Upper lobe of left lung (tissue), 6 donors: Measurements from ENCODE around the gene CCDC85B. TPM values are rescaled to one million over a fixed set of nuclear protein-coding genes. Genes with fewer than 3 reads are reported as not detected.

Source experiments
- ATAC-seq, 2 donors: fragments of 200-7000 bp; cut with Tn5 transposase; one replicate each; pipeline ENCODE4 v1.9.1; 2022; ENCODE audit warnings: mild to moderate bottlenecking in 2 of 2, moderate library complexity in 2 of 2; ENCODE audit not compliant: low FRiP score in 2 of 2
- DNase-seq, 2 donors: peaks; one replicate each; pipeline ENCODE4 v3.0.0-alpha.2; 2019 to 2020
- H3K27ac ChIP-seq, 4 donors: fragments of 200-600 bp; sonication (generic); one replicate each; pipeline ENCODE4 v1.5.1; 2016 to 2019
- H3K27me3 ChIP-seq, 4 donors: fragments of 200-600 bp; sonication (generic); one replicate each; pipeline ENCODE4 v1.5.1; 2017 to 2019
- H3K36me3 ChIP-seq, 4 donors: fragments of 200-600 bp; sonication (generic); one replicate each; pipeline ENCODE4 v1.5.1; 2016 to 2019
- H3K4me1 ChIP-seq, 4 donors: fragments of 200-600 bp; sonication (generic); one replicate each; pipeline ENCODE4 v1.5.1; 2018 to 2019
- H3K4me3 ChIP-seq, 4 donors: fragments of 200-600 bp; sonication (generic); one replicate each; pipeline ENCODE4 v1.5.1; 2017 to 2019; ENCODE audit warnings: mild to moderate bottlenecking in 2 of 4, moderate library complexity in 1 of 4
- H3K9me3 ChIP-seq, 4 donors: fragments of 200-600 bp; sonication (generic); one replicate each; pipeline ENCODE4 v1.5.1; 2018 to 2019
- CTCF ChIP-seq, 6 experiments: fragments of 450-650 bp in 4 of 6; fragments of 200-600 bp in 2 of 6; sonication (generic) in 2 of 6; IDR thresholded peaks; one replicate each; pipeline ENCODE4 v1.5.1; 2016 to 2019; ENCODE audit warnings: antibody characterized with exemption in 6 of 6
- EP300 ChIP-seq, 4 donors: sonication (generic); formaldehyde crosslinking; IDR thresholded peaks; one replicate each; pipeline ENCODE4 v1.5.1; 2017; ENCODE audit warnings: antibody characterized with exemption in 4 of 4, control low read depth in 2 of 4
- POLR2A ChIP-seq, 4 donors: fragments of 450-650 bp; IDR thresholded peaks; one replicate each; pipeline ENCODE4 v1.5.1; 2016 to 2017; ENCODE audit warnings: antibody characterized with exemption in 4 of 4, mild to moderate bottlenecking in 2 of 4
- POLR2AphosphoS5 ChIP-seq, 2 donors: sonication (generic); formaldehyde crosslinking; IDR thresholded peaks; one replicate each; pipeline ENCODE4 v1.5.1; 2017; ENCODE audit warnings: antibody characterized with exemption in 2 of 2
- WGBS, 2 donors: methylation state at CpG; one replicate each; pipeline ENCODE4 v1.1.5; 2017 to 2018; 5-methylcytosine and 5-hydroxymethylcytosine counted together
- total RNA-seq, 6 donors: library from RNA; depleted of rRNA in 4 of 6; stranded (reverse); fragments of >200 nt in 4 of 6; gene quantifications; one replicate each; pipeline versions ENCODE4 v1.1.0 to v1.2.1, GENCODE V29; 2016 to 2021
- donor health status: DM: no; HTN: no; CAD: no; lungs with moderate emphysema.
- donor health status: DM: no; HTN: yes; CAD: no; lungs with severe emphysema.

CCDC85B gene
- total RNA-seq, 6 donors from 2014 or later = 19.9 to 69.7 (median 37.2) TPM

- no peak for TF ChIP-seq POLR2A (IDR thresholded peaks at IDR 0.05)
- TF ChIP-seq CTCF (IDR thresholded peaks at IDR 0.05) = peak in 1 of 6 experiments; percentile 5
- peak; percentile 45 to 90 for DNase-seq
- Histone ChIP-seq H3K27ac (peak overlapping the region; percentile 84 to 99 (median 87)), H3K4me3 (peak overlapping the region; percentile 75 to 99 (median 82)), H3K36me3 (peaks cover 0 to 25% (median 11%) of the 10 kb centered on the region in 4 donors), H3K9me3 (no peaks in the 10 kb centered on the region), H3K4me1 (peaks cover 46 to 52% (median 47%) of the 10 kb centered on the region in 4 donors), H3K27me3 (no peaks in the 10 kb centered on the region)
- ATAC-seq = peak; percentile 0 to 63
- WGBS, 2 donors = 0% methylated on average over 9 to 46 of the region's 60 CpGs
Observed at GRCh38 chr11:65919573-65920371, 29.3 kb downstream of the CCDC85B start.

- no peak for TF ChIP-seq POLR2A (IDR thresholded peaks at IDR 0.05)
- TF ChIP-seq EP300 (IDR thresholded peaks at IDR 0.05) = no peak
- no peak for TF ChIP-seq POLR2AphosphoS5 (IDR thresholded peaks at IDR 0.05)
- TF ChIP-seq CTCF (IDR thresholded peaks at IDR 0.05) = no peak
- WGBS, 2 donors = 65 to 67% methylated on average over 14 to 15 of the region's 15 CpGs
- DNase-seq = peak in 1 of 2 donors; percentile 83
- H3K36me3 ChIP-seq = peaks cover 0 to 25% (median 11%) of the 10 kb centered on the region in 4 donors
- H3K27me3 ChIP-seq = no peaks in the 10 kb centered on the region
- no peak for ATAC-seq
- no peaks in the 10 kb centered on the region for H3K9me3 ChIP-seq
- H3K27ac ChIP-seq = peak overlapping the region in 3 of 4 donors; percentile 86 to 99 (median 88)
- peak overlapping the region; percentile 75 to 99 (median 82) for H3K4me3 ChIP-seq
- H3K4me1 ChIP-seq = peaks cover 41 to 46% (median 42%) of the 10 kb centered on the region in 4 donors
Observed at GRCh38 chr11:65920372-65920802, 29.9 kb downstream of the CCDC85B start.

- 91 to 97% methylated on average over 7 to 12 of the region's 12 CpGs for WGBS, 2 donors
- no peak for DNase-seq
- peak overlapping the region in 1 of 4 donors; percentile 99 for H3K27ac ChIP-seq
- no peaks in the 10 kb centered on the region for H3K27me3 ChIP-seq
- no peak for ATAC-seq
- H3K9me3 ChIP-seq = no peaks in the 10 kb centered on the region
- TF ChIP-seq POLR2AphosphoS5 (IDR thresholded peaks at IDR 0.05) (no peak), POLR2A (IDR thresholded peaks at IDR 0.05) (no peak)
- peaks cover 34 to 39% (median 35%) of the 10 kb centered on the region in 4 donors for H3K4me1 ChIP-seq
- H3K36me3 ChIP-seq = peaks cover 0 to 25% (median 11%) of the 10 kb centered on the region in 4 donors
- peak overlapping the region in 1 of 4 donors; percentile 83 for H3K4me3 ChIP-seq
Observed at GRCh38 chr11:65921033-65921555, 30.6 kb downstream of the CCDC85B start.

- Histone ChIP-seq H3K4me3 (no peak overlapping the region), H3K9me3 (no peaks in the 10 kb centered on the region), H3K27me3 (no peaks in the 10 kb centered on the region), H3K27ac (no peak overlapping the region), H3K4me1 (peaks cover 26 to 31% (median 27%) of the 10 kb centered on the region in 4 donors), H3K36me3 (peaks cover 0 to 25% (median 11%) of the 10 kb centered on the region in 4 donors)
- TF ChIP-seq POLR2A (IDR thresholded peaks at IDR 0.05) (no peak), CTCF (IDR thresholded peaks at IDR 0.05) (no peak), EP300 (IDR thresholded peaks at IDR 0.05) (no peak), POLR2AphosphoS5 (IDR thresholded peaks at IDR 0.05) (no peak)
- ATAC-seq (no peak), DNase-seq (no peak)
- WGBS, 2 donors = 92 to 95% methylated on average over 9 to 10 of the region's 10 CpGs
Observed at GRCh38 chr11:65921876-65922275, 31.4 kb downstream of the CCDC85B start.

- no peak for DNase-seq
- 63% methylated on average over 3 of the region's 3 CpGs; no CpG with 5 or more reads in 1 of the 2 donors for WGBS, 2 donors
- H3K36me3 ChIP-seq = peaks cover 0 to 21% (median 11%) of the 10 kb centered on the region in 4 donors
- H3K27ac ChIP-seq = no peak overlapping the region
- TF ChIP-seq EP300 (IDR thresholded peaks at IDR 0.05) (no peak), CTCF (IDR thresholded peaks at IDR 0.05) (no peak), POLR2A (IDR thresholded peaks at IDR 0.05) (no peak), POLR2AphosphoS5 (IDR thresholded peaks at IDR 0.05) (no peak)
- H3K27me3 ChIP-seq = no peaks in the 10 kb centered on the region
- no peaks in the 10 kb centered on the region for H3K9me3 ChIP-seq
- H3K4me3 ChIP-seq = no peak overlapping the region
- ATAC-seq = no peak
- H3K4me1 ChIP-seq = peaks cover 19 to 24% (median 21%) of the 10 kb centered on the region in 4 donors
Observed at GRCh38 chr11:65922565-65922964, 32.1 kb downstream of the CCDC85B start.
